Endothelial cell of umbilical vein (primary cell): ENCODE measurements around the gene CCSER1. TPM values are rescaled to one million over a fixed set of nuclear protein-coding genes. Genes with fewer than 3 reads are reported as not detected.

Experiments used
- BruUV-seq: library from RNA; stranded (reverse); fragments of 400-500 nt; replicated peaks from 2 replicates; lab custom pipeline; 2021; lab: Mats Ljungman, UMichigan
- CTCF ChIA-PET: fragments of 300-600, 350-600 bp; sonication (Branson Sonifier 250); formaldehyde crosslinking; loops from one replicate; lab custom pipeline; 2021; ENCODE audit warnings: antibody characterized with exemption, inconsistent platforms; lab: Charles Lee
- POLR2A ChIA-PET: fragments of 300-600, 350-600 bp; sonication (Branson Sonifier 250); formaldehyde crosslinking; loops from one replicate; lab custom pipeline; 2021; ENCODE audit warnings: antibody characterized with exemption, inconsistent platforms; lab: Charles Lee
- DNase-seq: peaks from one replicate; pipeline ENCODE4 v3.0.0-alpha.2; 2011; ENCODE audit warnings: low read depth, low spot score
- FAIRE-seq: peaks from 2 replicates; lab custom pipeline; 2011; peaks lifted over from hg19 to GRCh38; lab: Jason Lieb, UNC
- H2AFZ ChIP-seq: 2 replicates; pipeline ENCODE4 v1.6.0; 2012; ENCODE audit warnings: low read depth, low read length, control low read depth, inconsistent platforms
- H3K27ac ChIP-seq: 2 replicates; pipeline ENCODE4 v1.5.1; 2011; ENCODE audit warnings: low read depth, mild to moderate bottlenecking, control low read depth, low read length, moderate library complexity; ENCODE audit not compliant: insufficient read depth
- H3K27me3 ChIP-seq, 2 experiments: 2 replicates each; pipeline versions ENCODE4 v1.6.0 to v1.6.1; 2011; ENCODE audit warnings: low read length in 2 of 2, mixed read lengths in 1 of 2; ENCODE audit not compliant: control insufficient read depth in 2 of 2, insufficient read depth in 2 of 2
- H3K36me3 ChIP-seq, 2 experiments: 2 replicates in 1 of 2; 3 replicates in 1 of 2; pipeline ENCODE4 v1.5.1; 2011; ENCODE audit warnings: low read length in 2 of 2, mild to moderate bottlenecking in 1 of 2, moderate library complexity in 1 of 2; ENCODE audit not compliant: control insufficient read depth in 2 of 2, insufficient read depth in 2 of 2; ENCODE audit errors: extremely low read depth in 1 of 2
- H3K4me1 ChIP-seq: 3 replicates; pipeline ENCODE4 v1.5.1; 2011; ENCODE audit warnings: mild to moderate bottlenecking, low read length; ENCODE audit not compliant: control insufficient read depth, insufficient read depth; ENCODE audit errors: extremely low read depth
- H3K4me2 ChIP-seq: 2 replicates; pipeline ENCODE4 v1.6.1; 2011; ENCODE audit warnings: low read length, control low read depth, mixed read lengths; ENCODE audit not compliant: insufficient read depth
- H3K4me3 ChIP-seq, 3 experiments: fragments of 200-600 bp in 1 of 3; sonication (generic), shearing (Covaris generic) in 1 of 3; replicated peaks in 1 of 3; 2 replicates each; pipeline ENCODE4 v1.5.1; 2011 to 2016; ENCODE audit warnings: control low read depth in 3 of 3, low read length in 3 of 3, mild to moderate bottlenecking in 2 of 3, inconsistent platforms in 1 of 3, low read depth in 1 of 3, moderate library complexity in 1 of 3; ENCODE audit not compliant: insufficient read depth in 1 of 3
- H3K79me2 ChIP-seq: 2 replicates; pipeline ENCODE4 v1.6.0; 2012; ENCODE audit warnings: low read length, inconsistent platforms; ENCODE audit not compliant: control insufficient read depth, insufficient read depth
- H3K9ac ChIP-seq: replicated peaks from 2 replicates; pipeline ENCODE3; 2011; ENCODE audit warnings: low read length, control low read depth; ENCODE audit not compliant: insufficient read depth; ENCODE audit errors: extremely low read depth
- H3K9me1 ChIP-seq: replicated peaks from 3 replicates; pipeline ENCODE4 v1.6.0; 2011; ENCODE audit warnings: mild to moderate bottlenecking, low read length; ENCODE audit not compliant: control insufficient read depth, insufficient read depth; ENCODE audit errors: extremely low read depth
- H3K9me3 ChIP-seq: replicated peaks from 2 replicates; pipeline ENCODE4 v1.5.1; 2012; ENCODE audit warnings: low read length, inconsistent platforms; ENCODE audit not compliant: control insufficient read depth, insufficient read depth
- H4K20me1 ChIP-seq: replicated peaks from 2 replicates; pipeline ENCODE3; 2011; ENCODE audit warnings: mild to moderate bottlenecking, low read length; ENCODE audit not compliant: control insufficient read depth, insufficient read depth; ENCODE audit errors: extremely low read depth
- EZH2 ChIP-seq: IDR thresholded peaks from 2 replicates; pipeline ENCODE4 v1.6.1; 2012; ENCODE audit warnings: borderline replicate concordance, low read depth, mild to moderate bottlenecking, moderate library complexity, low read length, inconsistent platforms; ENCODE audit not compliant: severe bottlenecking
- FOS ChIP-seq: IDR thresholded peaks from 2 replicates; pipeline ENCODE4 v1.6.1; 2011; ENCODE audit warnings: mild to moderate bottlenecking, low read length, moderate library complexity, borderline replicate concordance; ENCODE audit not compliant: insufficient read depth
- GATA2 ChIP-seq: IDR thresholded peaks from 2 replicates; pipeline ENCODE4 v1.7.0; 2011; ENCODE audit warnings: low read depth, mild to moderate bottlenecking, moderate library complexity, mixed read lengths, low read length; ENCODE audit not compliant: insufficient read length, insufficient read depth
- JUN ChIP-seq: IDR thresholded peaks from 2 replicates; pipeline ENCODE4 v1.6.1; 2011; ENCODE audit warnings: borderline replicate concordance, low read depth; ENCODE audit not compliant: insufficient read length, insufficient read depth
- MYC ChIP-seq: IDR thresholded peaks from one replicate; pipeline ENCODE4 v1.6.1; 2011; ENCODE audit warnings: mild to moderate bottlenecking, low read depth, low read length
- POLR2A ChIP-seq: IDR thresholded peaks from 2 replicates; pipeline ENCODE4 v1.6.1; 2012; ENCODE audit warnings: low read depth, mild to moderate bottlenecking, control low read depth, low read length
- POLR2AphosphoS5 ChIP-seq: IDR thresholded peaks from 2 replicates; pipeline ENCODE4 v1.6.1; 2012; ENCODE audit warnings: low read depth, mild to moderate bottlenecking, control low read depth, low read length, moderate library complexity; ENCODE audit not compliant: insufficient read depth
- dilution Hi-C: fragments of 300-500 bp; cut with MboI; formaldehyde crosslinking; loops from one replicate; pipeline ENCODE4 v1.15.0; 2019; ENCODE audit warnings: low sequenced_read_pairs; ENCODE audit not compliant: extremely low pct_ligation_motif_present
- intact Hi-C: fragments of 100-400 bp; cut with micrococcal nuclease; formaldehyde crosslinking; loops from one replicate; pipeline ENCODE4 v1.10.0; 2022
- polyA plus RNA-seq, 4 experiments: library from polyadenylated mRNA; depleted of rRNA in 3 of 4; stranded (reverse) in 3 of 4; unstranded in 1 of 4; fragments of >200 nt; gene quantifications; 2 replicates each; pipeline versions ENCODE4 v1.2.1 to v1.2.3, GENCODE V29; 2011 to 2012; ENCODE audit warnings: missing spikeins in 1 of 4
- total RNA-seq: library from RNA; stranded (reverse); gene quantifications from 2 replicates; pipeline ENCODE4 v1.2.3, GENCODE V29; 2021
- TF ChIP-seq, protein P1 (sequence below), 2 donors: IDR thresholded peaks; 1 replicate in 1 of 2; 2 replicates in 1 of 2; pipeline ENCODE4 v1.5.1; 2011; ENCODE audit warnings: low read length in 2 of 2, mild to moderate bottlenecking in 2 of 2, moderate library complexity in 2 of 2, control low read depth in 1 of 2, inconsistent platforms in 1 of 2, low read depth in 1 of 2; ENCODE audit not compliant: insufficient read depth in 1 of 2; ENCODE audit errors: extremely low read depth in 1 of 2
- TF ChIP-seq, protein P2 (sequence below): IDR thresholded peaks from 2 replicates; pipeline ENCODE4 v1.6.1; 2011; ENCODE audit not compliant: insufficient read depth, insufficient read length

The CCSER1 gene
- total and polyA plus RNA-seq, 2 donors (not counting 3 experiments of a cell fraction or from before 2014, with no cell fraction given), result 0.11 to 1.8 TPM

DNA sequence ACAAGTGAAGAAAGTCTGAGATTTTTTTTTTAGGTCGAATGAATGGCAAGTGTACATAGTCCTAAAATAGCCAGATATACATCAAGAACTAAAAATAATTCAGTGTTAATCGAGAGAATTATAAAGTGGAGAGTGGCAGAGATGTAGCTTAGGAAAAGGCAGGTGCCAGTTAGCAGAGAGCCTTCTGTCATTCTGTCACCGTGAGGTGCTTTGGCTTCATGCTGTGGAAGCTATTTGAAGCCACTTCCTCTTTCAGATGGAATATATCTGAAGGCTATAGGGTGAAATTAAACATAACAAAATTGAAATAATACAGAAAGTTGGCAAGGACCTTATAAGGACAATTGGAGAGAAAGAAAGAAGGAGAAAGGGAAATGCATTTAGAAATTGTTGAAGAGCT is 756.3 kb downstream of the CCSER1 start:
- ChIA-PET POLR2A (no interaction called here), CTCF (interaction anchor here (1.1 kb wide), 1 partner anchor 12 kb away, joined by 3 read pairs; no protein-coding TSS in a partner anchor)
- Histone ChIP-seq H3K9me3 (no peaks in the 10 kb centered on the region), H3K27me3 (no peaks in the 10 kb centered on the region), H4K20me1 (no peaks in the 10 kb centered on the region), H3K4me3 (no peak overlapping the region), H2AFZ (no peak overlapping the region), H3K36me3 (no peaks in the 10 kb centered on the region), H3K79me2 (no peaks in the 10 kb centered on the region), H3K9ac (no peak overlapping the region), H3K4me2 (no peak overlapping the region), H3K4me1 (no peaks in the 10 kb centered on the region), H3K9me1 (no peaks in the 10 kb centered on the region), H3K27ac (no peak overlapping the region)
- dilution Hi-C loops, result no loop called here
- TF ChIP-seq FOS (no peak), EZH2 (no peak), POLR2AphosphoS5 (no peak), GATA2 (no peak), POLR2A (no peak), JUN (no peak), MYC (no peak)
- TF ChIP-seq, protein P1, sequence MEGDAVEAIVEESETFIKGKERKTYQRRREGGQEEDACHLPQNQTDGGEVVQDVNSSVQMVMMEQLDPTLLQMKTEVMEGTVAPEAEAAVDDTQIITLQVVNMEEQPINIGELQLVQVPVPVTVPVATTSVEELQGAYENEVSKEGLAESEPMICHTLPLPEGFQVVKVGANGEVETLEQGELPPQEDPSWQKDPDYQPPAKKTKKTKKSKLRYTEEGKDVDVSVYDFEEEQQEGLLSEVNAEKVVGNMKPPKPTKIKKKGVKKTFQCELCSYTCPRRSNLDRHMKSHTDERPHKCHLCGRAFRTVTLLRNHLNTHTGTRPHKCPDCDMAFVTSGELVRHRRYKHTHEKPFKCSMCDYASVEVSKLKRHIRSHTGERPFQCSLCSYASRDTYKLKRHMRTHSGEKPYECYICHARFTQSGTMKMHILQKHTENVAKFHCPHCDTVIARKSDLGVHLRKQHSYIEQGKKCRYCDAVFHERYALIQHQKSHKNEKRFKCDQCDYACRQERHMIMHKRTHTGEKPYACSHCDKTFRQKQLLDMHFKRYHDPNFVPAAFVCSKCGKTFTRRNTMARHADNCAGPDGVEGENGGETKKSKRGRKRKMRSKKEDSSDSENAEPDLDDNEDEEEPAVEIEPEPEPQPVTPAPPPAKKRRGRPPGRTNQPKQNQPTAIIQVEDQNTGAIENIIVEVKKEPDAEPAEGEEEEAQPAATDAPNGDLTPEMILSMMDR (IDR thresholded peaks at IDR 0.05; ENCODE audit: extremely low read depth in 1 of 2, insufficient read depth in 1 of 2, low read depth in 1 of 2, low read length in 2 of 2), result no peak
- TF ChIP-seq, protein P2, sequence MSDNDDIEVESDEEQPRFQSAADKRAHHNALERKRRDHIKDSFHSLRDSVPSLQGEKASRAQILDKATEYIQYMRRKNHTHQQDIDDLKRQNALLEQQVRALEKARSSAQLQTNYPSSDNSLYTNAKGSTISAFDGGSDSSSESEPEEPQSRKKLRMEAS, result no peak
- BruUV-seq, result no TSS peak
- FAIRE-seq (no peak), DNase-seq (no peak)
- intact Hi-C loops, result no loop called here
